Hematopoietic multipotent progenitor cell treated with erythropoietin and hydrocortisone succinate and interleukin-3 and kit ligand, for 15 days (in vitro differentiated cells): ENCODE data around the gene RAB7B.

Experiments
- DNase-seq: peaks from one replicate; pipeline ENCODE4 v3.0.0-alpha.2; 2015; ENCODE audit warnings: low spot score

Gene RAB7B

GRCh38 chr1:206022766-206023165, 19.6 kb upstream of the RAB7B start:
- DNase-seq: no peak

GRCh38 chr1:206021626-206022365, 18.6 kb upstream of the RAB7B start:
- DNase-seq: peak; percentile 8

DNA sequence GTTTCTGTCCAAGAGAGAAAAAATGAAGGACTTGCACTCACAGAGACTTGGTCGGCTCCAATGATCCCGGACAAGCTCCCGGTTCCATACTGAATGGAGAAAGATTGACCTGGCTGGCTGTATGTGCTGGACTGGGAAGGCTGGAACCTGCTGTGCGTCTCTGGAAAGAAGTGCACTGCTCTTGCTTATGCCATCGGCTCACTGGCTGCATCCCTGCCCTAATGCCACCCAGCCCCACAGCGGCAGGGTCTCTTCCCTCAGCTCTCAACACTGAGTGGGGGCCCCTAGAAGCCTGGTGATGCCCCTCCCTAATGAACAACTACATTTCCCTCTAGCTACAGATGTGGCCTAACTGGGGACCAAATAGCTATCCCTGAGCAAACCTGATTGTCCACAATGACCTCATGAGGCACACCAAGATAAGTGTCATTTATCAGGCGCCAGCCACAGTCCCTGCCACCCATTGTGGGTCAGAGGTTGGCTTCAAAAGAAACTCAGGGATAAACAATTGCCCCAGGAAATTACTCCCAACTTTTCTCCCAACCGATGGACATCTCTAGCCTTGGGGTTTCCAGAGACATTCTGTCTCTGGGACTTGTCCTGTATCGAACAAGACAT, 17.9 kb upstream of the RAB7B start:
- peak; percentile 23 for DNase-seq

- DNase-seq: no peak
These were observed 17.3 kb upstream of the RAB7B start for GRCh38 chr1:206020393-206021007.

DNA sequence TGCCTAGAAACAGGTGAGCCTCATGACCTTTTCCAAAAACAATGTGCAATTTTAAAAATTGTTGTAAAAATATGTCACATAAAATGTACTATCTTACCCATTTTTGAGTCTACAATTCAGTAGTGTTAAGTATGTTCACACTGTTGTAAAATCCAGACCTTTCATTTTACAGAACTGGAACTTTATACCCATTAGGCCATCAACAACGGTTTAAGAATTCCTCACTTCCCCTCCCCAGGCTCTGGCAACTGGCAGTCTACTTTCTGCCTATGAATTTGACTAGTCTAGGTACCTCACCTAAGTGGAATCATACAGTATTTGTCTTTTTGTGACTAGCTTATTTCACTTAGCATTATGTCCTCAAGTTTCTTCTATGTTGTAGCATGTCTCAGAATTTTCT, 11.9 kb upstream of the RAB7B start:
- no peak for DNase-seq

GRCh38 chr1:206014601-206015000, 11.4 kb upstream of the RAB7B start:
- no peak for DNase-seq

DNA sequence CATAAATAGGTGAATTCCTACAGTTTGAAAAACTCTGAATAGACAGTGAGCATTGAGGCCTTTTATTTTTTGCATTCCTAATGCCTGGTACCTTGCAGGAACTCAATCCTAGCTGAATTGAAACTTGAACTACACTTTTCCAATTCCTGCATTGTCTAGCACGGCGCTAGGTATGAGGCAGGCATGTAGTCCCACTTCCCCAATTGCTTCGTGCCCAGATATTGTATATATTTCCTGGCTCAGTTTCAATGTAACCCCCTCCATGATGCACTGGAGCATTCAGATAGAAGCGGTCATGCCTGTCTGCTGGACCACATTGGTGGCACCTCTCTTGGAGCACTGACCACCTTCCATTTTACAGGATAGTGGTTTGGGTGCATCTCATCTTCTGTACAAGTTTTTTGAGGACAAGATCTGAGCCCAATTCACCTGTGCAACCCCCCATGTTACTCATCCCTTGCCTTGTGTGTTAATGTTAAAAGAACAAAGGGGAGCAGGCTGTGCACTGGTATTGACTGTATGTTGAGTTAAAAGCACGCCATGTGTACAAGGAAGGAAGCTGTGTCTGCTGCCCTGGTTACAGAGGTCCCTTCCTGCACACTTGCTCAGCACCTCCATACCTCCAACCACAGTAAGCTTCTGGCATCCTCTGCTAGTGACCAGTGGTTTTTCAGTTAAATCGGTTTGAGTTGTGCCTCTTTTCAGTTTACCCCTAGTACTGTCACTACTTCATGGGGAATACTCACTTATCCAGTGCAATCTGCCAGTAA, 10.0 kb upstream of the RAB7B start:
- DNase-seq: no peak

GRCh38 chr1:206012086-206012859, 9.1 kb upstream of the RAB7B start:
- peak; percentile 32 for DNase-seq

DNA sequence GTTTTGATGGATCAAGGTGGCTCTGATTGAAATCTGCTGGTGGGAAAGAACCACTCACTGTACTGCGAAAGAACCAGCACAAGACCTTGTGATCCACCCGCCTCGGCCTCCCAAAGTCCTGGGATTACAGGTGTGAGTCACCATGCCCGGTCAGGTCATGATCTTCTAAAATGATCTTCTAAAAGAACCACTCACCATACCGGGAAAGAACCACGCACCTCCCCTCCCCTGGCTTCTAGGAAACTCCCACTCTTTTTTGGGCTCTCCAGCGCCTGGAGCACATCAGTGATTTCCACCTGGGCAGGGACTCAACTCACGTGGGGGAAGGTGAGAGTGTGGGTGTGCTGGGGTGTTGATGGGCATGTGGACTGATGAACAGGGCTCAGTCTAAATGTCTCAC, 7.9 kb upstream of the RAB7B start:
- no peak for DNase-seq

DNA sequence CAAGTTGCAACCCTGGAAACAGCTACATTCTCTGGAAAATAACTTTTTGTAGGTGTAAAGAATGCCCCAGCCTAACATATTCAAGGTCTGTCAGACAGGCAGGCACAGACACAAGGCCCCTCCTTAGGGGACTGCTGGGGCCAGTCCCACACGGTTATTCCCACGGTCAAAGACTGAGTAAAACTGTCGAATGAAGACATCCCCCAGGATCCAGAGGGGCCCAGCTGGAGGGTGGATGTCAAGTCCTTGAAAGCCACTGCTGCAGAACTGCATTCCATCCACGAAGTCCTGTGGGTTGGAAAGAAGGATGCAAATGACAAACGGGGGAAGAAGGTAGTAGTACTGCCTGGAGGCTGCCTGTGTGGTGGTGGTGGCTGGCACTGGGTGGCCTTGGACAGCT, 6.9 kb upstream of the RAB7B start:
- DNase-seq: no peak

- no peak for DNase-seq
These were observed 3.8 kb upstream of the RAB7B start for GRCh38 chr1:206006946-206007345.

DNA sequence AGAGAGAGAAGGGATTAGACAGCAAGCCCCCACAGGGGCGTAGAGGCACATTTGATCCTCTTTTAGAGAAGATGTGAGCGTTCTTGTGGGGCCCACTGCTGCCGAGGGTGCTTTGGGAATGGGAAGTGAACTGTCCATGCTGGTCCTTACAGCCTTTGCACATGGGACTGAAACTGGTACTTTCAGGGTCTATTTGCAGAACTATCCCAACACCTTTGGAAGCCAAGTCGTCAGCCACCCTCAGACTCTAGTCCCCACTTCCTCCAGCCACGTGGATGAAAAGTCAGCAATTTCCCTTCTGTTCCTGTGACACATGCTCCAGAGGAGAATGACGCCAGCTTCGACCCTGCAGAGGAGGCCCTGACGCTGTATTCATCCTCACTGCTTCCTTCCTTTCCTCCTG, 2.6 kb upstream of the RAB7B start:
- DNase-seq: no peak

DNA sequence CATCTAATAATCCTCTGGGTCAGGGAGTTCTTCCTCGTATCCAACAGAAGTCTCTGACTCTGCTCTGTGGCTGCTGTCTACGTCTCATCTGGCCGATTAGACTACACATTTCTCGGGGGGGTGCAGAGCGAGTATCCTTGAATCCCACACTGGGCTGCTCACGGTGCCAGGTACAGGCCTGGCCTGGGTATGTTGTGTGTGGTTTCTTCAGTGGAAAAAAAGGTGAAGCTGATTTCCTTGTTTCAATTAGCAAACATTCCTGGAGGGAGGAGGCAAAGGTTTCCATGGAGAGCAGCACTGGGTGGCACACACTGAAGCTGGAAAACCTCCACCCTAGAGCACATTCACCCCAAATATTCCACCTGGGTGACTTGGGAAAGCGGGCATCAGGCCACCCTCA, 2.0 kb upstream of the RAB7B start:
- DNase-seq: no peak

GRCh38 chr1:206004826-206005225, 1.6 kb upstream of the RAB7B start:
- DNase-seq: no peak

DNA sequence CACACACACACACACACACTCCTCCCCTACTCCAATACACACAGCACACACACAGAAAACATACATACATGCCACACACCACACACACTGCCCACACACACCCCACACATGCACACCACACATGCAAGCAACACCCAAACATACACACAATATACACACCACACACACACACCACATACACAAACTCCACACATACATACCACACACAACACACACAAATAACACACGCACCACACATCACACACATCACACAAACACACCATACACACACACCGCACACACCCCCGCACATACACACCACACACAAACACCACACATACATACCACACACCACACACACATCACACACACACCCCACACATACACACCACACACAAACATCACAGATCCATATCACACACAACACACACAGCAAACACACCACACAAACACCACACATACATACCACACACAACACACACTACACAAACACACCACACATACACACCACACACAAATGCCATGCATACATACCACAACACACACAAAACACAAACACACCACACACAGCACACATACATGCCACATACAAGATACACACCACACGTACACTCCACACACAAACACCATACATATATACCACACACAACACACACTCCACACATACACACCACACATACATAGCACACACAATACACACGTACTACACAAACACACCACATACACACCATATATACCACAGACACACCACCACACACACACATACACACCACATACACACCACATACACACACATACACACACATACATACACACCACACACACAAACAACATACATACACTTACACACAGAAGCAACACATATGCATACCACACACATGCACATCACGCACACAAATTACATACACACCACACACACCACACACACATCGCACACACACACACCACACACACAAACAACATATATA, 932 bp upstream of the RAB7B start:
- DNase-seq: no peak

GRCh38 chr1:206002160-206002559, 1.0 kb downstream of the RAB7B start:
- no peak for DNase-seq

- peak; percentile 14 for DNase-seq
These were observed 1.7 kb downstream of the RAB7B start for GRCh38 chr1:206001476-206001888.

DNA sequence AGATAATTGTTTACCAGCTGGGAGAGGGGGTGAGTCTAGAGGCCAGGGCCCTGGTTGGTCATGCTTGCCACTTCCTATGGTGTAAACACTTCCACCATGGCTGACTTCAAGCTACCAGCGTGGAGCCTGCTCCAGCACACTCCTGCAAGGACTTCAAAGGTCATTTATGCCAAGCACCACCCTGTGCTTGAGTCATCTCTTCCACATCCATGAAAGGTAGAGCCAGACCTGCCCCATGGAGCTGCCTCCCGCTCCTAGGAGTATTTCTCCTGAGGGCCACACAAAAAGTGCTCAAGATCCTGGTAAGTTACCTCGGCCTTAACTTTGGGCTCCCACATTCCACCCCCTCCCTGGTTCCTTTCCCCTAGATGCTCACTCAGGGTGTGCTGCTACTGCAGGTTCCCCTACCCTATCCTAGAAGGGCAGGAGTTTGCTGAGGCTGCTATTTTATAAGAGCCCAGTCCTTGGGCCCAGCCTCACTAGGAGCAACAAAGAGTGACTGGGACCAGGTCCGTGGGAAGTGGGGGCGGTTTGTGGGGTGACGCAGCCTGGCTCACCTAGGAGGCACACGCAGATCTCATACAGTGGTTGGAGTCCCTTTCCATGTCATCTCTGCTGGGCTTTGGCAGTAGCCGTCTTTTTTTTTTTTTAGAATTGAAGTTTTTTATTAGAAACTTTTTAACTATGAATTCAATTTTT, 2.4 kb downstream of the RAB7B start:
- DNase-seq: no peak

- DNase-seq: no peak
These were observed 4.5 kb downstream of the RAB7B start for GRCh38 chr1:205998457-205999241.
